Stimulated activated naive CD4-positive, alpha-beta T cell (primary cell): ENCODE data around the gene CCDC92B.

Experiments used
- DNase-seq, 6 experiments: peaks; one replicate each; lab custom pipeline; 2025; lab: John Stamatoyannopoulos, UW

CCDC92B gene

DNA sequence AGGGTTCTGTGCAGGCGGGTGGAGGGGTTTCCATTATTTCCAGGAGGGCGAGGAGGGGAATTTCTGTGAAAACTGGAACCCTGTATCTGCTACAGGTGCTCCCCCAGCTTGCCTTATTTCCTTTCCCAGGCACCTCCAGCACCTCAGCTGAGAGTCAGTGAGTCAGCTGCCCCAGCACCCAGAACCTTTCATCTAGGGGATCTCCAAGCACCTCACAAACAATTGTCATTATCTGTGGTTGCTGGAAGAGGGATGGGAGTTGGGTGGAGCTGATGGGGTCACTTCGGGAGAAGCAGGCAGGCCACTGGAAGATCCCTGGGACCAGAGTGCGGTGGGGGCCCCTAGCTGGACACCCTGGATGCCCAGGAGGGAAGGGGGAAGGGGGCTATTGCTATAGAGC, 27.8 kb downstream of the CCDC92B start:
- no peak for DNase-seq

DNA sequence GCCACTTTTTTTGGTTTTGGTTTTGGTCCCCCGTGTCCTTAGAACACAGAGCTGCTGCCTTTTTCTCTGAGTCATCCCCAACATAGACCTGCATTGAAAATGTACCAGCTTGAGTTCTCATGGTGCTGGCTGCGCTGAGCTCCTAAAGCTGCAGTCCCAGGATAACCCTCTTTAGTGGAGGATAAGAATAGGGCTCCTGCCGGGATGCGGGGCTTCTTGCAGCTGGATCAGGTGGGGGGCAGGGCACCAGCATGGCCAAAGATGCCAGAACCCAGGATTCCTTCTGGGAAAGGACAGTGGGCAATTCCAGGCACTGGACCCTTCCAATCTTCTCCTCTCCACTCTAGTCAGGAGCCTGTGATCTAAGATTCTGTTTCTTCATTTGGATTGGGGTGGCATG, 29.6 kb downstream of the CCDC92B start:
- DNase-seq = no peak

DNA sequence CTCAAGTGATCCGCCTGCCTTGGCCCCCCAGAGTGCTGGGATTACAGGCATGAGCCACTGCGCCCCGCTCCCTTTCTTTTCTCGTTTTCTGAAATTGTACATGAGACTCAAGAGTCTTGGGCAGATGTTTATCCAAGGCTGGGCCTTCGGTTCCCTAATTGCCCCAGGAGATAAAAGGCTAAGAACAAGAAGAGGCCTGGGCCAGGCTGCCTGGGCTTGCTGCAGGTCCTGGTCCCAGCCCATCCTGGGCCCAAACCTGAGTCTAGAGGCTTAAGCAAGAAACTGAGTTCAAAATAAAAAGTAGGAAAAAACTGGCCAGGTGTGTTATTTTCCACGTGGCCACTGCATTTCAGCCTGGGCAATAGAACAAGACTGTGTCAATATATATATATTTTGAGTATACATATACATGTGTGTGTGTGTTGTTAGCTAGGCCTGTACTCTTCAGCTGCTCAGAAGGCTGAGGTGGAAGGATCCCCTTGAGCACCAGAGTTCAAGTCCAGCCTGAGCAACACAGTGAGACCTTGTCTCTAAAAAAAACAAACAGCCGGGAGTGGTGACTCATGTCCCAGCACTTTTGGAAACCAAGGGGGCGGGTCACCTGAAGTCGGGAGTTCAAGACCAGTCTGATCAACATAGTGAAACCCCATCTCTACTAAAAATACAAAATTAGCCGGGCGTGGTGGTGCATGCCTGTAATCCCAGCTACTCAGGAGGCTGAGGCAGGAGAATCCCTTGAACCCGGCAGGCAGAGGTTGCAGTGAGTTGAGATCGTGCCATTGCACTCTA, 31.1 kb downstream of the CCDC92B start:
- no peak for DNase-seq

DNA sequence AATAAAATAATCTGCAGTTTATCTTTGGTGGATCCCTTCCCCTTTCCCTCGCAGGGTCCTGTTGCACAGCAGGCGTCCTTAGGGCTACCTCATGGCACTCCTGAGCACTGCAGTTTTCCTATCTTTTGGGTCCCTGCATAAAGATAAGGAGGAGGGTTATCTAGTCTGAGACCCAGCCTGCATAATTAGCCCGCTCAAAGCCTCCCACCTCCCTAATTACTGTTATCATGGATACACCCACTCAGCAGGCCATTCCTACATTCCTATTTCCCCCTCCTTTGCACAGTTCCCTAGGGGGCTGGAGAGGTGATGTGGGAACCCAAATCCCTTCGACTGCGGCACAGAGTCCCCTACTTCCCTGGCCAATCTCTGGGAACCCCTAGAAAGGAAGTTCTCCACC, 32.8 kb downstream of the CCDC92B start:
- DNase-seq = no peak

DNA sequence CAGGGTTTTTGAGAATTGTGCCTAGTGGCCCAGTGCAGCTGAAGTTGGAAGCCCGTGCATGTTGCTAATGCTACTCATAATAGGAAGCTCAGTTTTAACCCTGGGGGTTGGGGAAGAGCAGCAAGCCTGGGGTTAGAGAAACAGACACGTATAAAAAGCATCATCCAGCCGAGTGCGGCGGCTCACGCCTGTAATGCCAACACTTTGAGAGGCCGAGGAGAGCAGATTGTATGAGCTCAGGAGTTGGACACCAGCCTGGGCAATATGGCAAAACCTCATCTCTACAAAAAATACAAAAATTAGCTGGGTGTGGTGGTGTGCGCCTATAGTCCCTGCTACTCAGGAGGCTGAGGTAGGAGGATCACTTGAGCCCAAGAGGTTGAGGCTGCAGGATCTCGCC, 35.6 kb downstream of the CCDC92B start:
- DNase-seq = no peak

DNA sequence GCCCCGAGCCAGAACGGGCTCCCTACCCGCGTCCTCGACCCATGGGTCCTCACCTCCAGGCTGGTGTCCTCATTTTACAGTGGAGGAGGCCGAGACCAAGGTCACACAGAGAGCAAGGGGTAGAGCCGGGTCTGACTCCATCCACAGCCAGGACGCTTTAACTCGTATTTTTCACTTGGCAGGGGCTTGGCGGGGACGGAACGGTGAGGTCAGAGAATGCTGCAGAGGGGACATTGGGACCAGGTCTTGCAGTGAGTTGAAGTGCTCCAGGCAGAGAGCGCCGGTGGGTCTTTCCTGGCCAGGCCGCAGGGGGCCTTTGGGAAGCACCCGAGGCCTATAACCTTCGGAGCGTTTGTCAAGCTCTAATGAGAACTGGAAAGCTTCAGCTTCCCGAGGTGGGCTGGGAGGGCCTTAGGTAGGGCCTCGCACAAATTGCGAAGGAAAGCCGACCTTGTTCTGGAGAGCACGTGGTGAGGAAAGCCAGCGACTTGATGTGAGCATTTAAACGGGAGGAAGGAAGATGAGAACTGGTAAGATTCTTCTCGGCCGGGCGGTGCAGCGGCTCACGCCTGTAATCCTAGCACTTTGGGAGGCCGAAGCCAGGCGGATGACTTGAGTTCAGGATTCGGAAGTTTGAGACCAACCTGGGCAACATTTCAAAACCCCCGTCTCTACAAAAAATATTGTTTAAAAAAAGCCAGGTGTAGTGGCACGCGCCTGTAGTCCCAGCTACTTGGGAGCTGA, 37.0 kb downstream of the CCDC92B start:
- no peak for DNase-seq

DNA sequence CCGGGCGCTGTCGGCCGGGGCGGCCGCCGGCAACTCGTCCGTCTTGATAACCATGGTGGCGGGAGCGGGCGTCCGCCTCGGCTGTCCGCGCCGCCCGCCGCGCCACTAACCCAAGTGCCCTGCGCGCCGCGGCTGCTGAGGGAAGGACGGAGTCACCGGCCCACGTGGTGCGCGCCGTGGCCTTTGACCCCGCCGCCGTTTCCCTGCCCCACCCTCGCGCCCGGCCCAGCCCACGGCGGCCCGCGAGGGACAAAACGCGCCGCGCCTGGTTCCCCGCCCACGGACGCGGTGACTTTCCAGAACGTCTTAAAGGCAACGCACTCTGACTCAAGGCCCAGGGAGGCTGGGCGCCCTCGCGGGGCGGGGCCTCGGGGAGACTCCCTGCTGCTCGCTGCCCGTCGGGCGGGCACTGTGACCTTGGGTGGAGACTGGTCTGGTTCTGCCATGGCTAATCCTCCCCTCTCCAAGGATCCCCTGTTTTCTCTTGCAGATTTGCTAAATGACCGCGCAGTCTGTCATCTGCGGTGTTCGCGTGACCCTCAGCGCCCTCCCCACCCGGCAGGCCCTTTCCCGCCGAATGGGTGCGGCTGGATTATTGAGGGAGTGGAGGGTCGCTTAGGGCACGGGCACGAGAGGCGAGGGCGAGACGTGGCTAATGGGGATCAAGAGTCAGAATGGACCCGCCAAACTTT, 37.7 kb downstream of the CCDC92B start, which contains the start of gene CLUH:
TSS of gene CLUH (minus strand) at position 157 of the 692 bp plus-strand sequence. CDS start at position 54, 103 bp downstream.
- DNase-seq = peak; percentile 86 to 95 (median 94)

DNA sequence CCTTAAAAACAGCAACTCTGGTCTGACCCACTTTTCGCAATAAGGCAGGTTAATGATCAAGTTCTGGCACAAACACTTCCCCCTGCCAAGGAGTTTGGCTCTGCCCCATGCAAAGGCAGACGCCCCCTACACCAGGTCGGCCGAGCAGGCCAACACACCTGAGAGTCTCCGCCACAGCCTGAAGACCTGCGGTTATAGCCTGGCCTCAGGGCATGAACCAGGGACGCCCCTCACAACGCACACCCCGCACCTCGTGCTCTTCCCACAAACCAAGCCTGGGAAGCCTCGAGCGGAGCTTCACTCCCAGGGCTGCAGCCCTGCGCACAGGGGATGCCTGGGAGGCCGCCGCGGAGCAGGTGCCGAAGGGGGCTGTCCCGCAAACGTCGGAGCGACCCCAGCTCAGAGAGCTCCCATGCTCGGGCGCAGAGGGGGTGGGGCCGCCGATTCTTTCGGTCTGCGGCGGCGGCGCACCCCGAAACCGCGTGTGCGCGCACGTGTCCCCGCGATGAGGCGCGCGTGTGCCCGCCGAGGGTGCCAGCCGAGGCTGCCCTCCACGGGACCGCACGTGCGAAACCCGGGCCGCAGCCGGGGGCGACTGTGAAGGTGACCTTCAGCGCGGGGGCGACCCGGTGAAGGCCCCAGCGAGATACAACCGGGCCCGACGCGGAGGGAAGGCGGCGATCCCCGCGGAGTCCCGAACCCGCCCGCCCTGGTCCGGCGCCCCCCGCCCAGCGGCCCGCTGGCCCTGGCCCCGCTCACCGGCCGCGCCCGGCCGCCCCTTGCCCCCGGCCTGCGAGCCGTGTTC, 38.4 kb downstream of the CCDC92B start:
- peak in 3 of 6 experiments; percentile 12 to 34 (median 16) for DNase-seq

DNA sequence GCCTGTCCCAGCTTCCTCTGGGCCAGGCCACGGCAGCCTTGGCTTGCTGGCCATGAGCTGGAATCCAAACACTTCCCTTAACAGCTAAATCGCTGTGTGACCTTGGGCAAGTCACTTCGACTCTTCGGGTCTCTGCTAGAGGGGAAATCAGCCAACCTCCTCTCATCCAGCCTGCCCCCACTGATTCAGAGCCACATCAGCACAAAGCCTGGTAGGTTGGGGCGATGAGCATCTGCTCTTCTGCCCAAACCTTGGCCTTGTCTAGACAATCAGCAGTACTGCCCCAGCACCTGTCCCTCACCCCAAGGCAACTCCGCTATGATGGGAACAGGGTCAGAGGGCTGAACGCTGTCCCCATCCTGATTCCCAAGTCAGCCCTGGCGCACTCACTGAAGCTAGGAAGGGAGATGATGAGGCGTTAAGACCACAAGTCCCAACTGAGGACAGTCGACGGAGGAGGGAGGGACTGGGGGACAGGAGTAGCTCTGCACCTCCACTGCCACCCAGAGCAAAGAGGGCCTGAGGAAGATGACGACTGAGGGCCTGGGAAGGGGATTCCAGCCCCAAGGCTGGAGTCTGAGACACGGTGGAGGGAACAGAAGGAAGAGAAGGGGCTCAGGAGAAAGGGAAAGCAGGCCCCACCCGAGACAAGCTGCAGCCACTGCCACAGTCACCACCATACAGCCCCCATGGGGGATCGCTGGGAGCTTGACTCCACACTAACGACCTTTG, 39.2 kb downstream of the CCDC92B start:
- DNase-seq = no peak

DNA sequence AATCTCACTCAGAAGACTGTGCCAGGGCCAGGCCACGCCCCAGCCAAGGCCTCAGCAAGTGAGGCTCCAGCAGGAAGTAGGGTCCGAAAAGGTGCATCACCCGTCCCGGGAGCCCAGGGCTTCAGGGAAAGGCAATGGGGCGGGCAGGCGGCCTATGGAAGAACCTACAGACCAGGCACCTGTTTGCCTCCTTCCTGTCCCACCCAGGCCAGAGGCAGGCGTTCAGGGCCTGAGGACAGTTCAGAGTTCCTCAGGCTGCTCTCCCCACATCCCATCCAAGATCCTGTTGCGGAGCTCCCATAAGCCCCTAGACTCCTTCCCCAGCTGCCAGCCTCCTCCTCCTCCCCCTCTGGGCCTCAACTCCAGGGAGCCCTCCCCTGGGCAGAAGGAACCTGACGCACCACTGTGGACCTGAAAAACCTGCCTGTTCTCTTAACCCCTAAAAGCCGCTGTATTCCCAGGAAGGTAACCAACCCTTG, 40.2 kb downstream of the CCDC92B start:
- DNase-seq = no peak

DNA sequence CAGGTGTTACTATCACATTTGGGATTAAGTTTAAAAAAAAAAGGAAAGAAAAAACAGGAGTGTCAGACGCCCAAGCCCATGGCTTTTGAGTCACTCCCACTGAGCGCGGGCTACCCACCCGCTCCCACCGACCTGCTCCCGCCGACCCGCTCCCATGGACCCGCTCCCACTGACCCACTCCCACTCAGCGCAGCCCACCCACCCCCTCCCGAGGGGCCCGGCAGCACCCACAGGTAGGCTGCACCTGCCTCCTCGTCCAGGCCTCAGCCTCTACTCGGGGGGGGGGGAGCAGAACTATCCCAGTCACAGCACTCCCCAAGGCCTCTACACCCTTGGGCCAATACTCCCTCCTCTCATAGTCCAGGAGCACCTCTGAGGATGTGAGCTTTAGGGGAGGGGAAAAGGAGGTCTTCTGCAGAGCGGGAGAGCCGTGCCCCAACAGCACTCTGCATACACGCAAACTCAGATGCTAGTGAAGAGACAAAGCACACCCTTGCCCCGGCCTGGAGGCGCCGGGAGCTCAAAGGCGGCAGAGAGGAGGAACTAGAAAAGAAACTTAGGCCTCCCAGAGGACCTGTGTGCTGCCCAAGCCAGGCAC, 40.8 kb downstream of the CCDC92B start:
- no peak for DNase-seq

DNA sequence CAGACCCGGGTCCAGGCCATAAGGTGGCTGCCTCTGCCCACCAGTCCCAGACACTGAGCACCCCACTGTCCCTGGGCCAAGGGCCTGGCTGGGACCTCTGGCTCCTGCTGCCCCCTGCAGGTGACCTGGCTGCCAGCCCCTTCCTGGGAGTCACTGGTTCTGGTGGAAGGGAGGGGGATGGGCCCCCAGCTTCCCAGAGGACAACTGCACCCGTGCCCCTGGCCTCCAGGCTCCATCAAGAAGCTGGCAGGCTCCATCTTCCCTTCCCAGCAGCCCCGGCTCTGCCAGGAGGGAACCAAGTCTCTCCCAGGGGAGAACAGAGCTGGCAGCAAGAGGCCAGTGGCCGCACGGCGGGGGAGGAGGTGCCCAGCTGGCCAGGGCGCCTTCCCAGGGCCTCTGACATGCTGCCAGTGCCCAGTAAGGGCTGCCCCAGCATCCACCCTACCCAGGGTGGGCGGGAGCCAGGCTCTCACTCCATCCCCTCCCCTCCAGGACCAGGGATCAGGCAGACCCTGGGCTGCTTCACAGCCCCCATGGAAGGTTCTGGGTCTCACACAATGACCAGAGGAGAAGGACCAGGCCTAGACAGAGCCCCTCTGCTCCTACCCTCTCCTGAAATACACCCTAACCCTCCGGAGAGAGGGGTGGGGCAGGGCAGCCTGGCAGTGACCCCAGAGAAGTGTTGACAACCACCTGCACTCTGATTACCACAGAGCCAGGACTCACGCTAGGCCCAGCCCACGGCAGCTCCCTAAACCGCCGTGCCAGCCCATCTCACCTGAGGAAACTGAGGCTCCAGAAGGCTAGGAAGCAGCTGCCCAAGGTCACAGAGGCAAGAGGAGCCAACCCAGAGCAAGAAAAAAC, 41.5 kb downstream of the CCDC92B start:
- DNase-seq = no peak

DNA sequence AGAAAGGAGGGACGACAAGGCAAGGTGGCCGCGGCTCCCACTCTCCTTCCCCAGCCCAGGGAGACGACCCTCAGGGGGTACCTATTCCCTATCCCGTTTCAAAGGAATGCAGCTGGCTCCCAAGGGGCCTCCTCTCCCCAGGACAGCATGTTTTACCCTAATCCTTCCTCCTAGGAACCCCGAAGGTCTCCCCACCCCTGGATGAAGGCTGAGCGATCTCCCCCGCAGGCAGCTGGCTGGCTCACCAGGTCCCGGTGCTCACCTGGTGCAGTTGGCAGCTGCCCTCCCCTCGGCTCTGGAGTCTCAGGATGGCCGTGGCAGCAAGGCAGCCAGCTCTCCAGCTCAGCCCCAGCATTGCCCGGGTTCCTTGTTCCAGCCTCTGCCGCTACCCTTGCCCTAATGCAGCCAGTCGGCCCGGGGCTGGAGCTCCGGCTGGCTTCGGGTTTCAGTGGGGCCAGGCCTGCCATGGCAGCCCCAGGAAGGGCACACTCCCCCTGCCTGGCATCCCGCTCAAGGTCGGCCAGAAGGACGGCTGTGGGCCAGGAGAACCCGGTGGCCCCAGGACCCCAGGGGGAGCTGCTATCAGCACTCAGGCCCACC, 42.4 kb downstream of the CCDC92B start:
- DNase-seq = no peak

DNA sequence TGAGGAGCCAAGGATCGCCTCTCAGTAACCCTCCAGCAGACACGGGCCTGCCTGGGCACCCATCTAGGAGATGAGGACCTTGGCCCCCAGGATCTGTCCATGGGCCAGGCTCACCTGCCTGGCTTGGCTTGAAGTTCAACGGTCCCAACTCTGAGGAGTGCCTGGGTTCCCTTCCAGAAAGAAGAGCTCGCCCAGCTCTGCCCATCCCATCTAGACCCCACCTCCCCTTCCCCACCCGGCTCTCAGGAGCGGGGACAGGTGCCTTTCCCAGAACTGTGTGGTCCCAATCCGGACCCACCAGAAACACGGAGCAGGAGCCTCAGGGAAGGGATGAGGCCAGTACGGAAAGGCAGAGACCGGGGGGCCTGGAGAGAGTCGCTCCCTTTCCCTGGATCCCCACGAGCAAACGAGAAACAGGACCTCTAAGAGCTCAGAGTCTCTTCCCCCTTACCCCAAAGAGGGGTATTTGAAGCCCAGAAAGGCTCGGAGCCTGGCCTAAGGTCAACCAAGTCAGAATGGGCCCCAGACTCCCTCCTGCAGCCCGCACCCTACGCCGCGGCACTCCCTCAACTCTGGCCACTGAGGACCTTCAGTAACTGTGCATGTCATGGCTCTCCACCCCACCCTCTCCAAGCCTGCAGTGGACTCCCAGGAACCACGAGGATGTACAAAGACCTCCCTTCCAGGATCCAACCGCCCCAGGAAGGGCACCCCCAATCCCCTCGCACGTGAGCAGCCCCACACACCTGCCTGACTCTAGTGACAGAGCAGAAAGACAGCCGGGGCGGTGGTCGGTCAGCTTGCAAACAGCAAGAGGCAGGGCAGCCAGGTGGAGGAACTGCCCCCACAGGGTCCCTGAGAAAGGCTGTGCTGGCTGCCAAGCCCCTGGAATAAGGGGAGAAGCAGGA, 43.3 kb downstream of the CCDC92B start:
- no peak for DNase-seq

DNA sequence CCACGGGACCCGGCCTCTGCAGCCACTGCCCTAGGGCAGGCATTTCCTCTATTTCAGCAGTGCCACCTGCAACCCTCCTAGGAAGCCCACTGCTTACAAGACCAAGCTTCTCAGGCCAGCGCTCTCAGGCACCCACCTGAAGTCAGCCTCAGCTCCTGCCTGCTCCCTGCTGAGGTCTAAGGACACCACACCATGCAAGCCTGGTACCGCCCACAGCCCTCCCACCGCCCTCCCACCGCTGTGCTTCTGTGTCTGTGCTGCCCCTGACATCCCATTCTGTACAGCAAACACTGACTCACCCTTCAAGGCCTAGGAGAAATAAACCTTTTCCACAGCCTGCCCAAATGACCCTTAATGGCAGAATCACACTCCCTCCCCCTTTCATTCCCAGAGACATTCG, 44.2 kb downstream of the CCDC92B start:
- no peak for DNase-seq

DNA sequence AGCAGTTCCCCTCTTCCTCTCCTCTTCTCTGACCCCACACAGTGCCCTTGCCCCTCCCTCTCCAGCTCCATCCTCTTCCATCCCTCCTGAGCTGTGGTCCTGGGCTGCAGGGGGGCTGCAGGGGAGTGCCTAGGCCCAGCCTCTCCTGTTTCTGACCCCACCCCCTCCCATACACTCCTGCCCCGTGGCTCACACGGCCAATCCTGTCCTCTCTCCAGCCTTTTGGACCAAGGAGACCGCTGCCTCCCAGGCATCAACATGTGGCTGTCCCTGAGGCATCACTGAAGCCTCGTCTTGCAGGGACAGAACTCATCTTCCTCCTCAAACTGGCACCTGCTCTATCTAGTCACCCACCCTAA, 44.6 kb downstream of the CCDC92B start:
- DNase-seq = no peak

DNA sequence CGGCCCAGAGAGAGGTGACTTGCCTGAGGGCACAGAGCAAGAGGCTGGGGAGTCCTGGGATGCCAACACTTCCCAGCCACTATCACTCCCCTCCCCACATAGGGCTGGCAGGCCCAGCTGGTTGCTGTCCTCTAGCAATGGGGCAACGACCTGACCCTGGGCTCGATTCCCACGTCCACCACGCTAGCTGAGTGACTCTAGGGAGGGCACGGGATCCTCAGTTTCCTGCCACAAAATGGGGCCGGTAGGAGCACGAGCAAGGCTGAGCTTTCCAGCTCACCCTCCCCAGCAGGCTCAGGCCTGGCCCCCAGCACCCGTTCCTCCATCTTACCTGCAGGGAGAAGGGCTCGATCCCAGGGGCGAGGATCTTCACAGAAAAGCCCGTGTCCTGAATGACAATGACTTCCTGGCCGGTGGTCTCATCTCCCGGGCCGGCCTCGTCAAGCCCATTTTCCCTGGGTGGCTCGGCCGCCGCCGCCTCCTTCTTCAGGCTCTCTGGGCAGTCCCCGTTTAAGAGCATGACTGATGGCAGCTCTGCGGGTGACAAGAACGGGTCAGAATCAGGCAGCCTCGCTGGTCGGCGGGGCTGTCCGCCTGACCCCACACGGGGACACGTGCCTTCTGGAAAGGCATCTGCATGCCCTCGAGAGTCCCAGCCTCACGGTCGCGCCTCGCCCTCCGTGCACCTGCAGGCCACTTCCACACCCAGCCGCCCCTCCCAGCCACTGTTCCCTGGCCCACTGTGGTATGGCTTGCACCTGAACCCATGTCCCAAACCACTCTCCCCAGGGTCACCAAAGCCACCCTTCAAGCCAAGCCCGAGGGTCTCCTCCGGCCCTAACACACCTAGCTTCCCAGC, 45.2 kb downstream of the CCDC92B start:
- DNase-seq = no peak
